ENCODE measurements around the gene LY9. TPM values are rescaled to one million over a fixed set of nuclear protein-coding genes. Genes with fewer than 3 reads are reported as not detected.

LY9 gene
- polyA plus RNA-seq, 4 donors, result 0.45 to 3.8 (median 1.1) TPM

GRCh38 chr1:160767395-160768294 is 28.3 kb upstream of the LY9 start:
- FAIRE-seq (no peak), DNase-seq (no peak)
- Histone ChIP-seq H3K9me3 (ENCODE audit: control insufficient read depth in 2 of 2, insufficient read depth in 1 of 2, low read depth in 1 of 2, low read length in 1 of 2) (no peaks in the 10 kb centered on the region), H3K36me3 (ENCODE audit: control insufficient read depth in 3 of 3, insufficient read depth in 2 of 3, low read depth in 1 of 3, low read length in 3 of 3) (no peaks in the 10 kb centered on the region), H3K4me3 (ENCODE audit: low read depth in 1 of 3, low read length in 3 of 3) (no peak overlapping the region), H3K4me1 (ENCODE audit: control insufficient read depth in 3 of 3, insufficient read depth in 2 of 3, low read depth in 1 of 3, low read length in 2 of 3) (no peaks in the 10 kb centered on the region), H3K27ac (ENCODE audit: low read depth in 1 of 3, low read length in 2 of 3) (peak overlapping the region in 1 of 3 donors; percentile 72), H3K27me3 (ENCODE audit: control insufficient read depth in 3 of 3, insufficient read depth in 3 of 3, low read length in 3 of 3) (no peaks in the 10 kb centered on the region)
- WGBS, 3 donors, result 59 to 71% (median 70%) methylated on average over 8 of the region's 8 CpGs

GRCh38 chr1:160768295-160768657 is 27.7 kb upstream of the LY9 start:
- Histone ChIP-seq H3K4me1 (ENCODE audit: control insufficient read depth in 3 of 3, insufficient read depth in 2 of 3, low read depth in 1 of 3, low read length in 2 of 3) (no peaks in the 10 kb centered on the region), H3K27ac (ENCODE audit: low read depth in 1 of 3, low read length in 2 of 3) (peak overlapping the region in 1 of 3 donors; percentile 72), H3K27me3 (ENCODE audit: control insufficient read depth in 3 of 3, insufficient read depth in 3 of 3, low read length in 3 of 3) (no peaks in the 10 kb centered on the region), H3K9me3 (ENCODE audit: control insufficient read depth in 2 of 2, insufficient read depth in 1 of 2, low read depth in 1 of 2, low read length in 1 of 2) (no peaks in the 10 kb centered on the region), H3K36me3 (ENCODE audit: control insufficient read depth in 3 of 3, insufficient read depth in 2 of 3, low read depth in 1 of 3, low read length in 3 of 3) (no peaks in the 10 kb centered on the region), H3K4me3 (ENCODE audit: low read depth in 1 of 3, low read length in 3 of 3) (no peak overlapping the region)
- no peak for FAIRE-seq
- DNase-seq, result peak; percentile 54 to 79

- Histone ChIP-seq H3K27me3 (ENCODE audit: control insufficient read depth in 3 of 3, insufficient read depth in 3 of 3, low read length in 3 of 3) (no peaks in the 10 kb centered on the region), H3K27ac (ENCODE audit: low read depth in 1 of 3, low read length in 2 of 3) (no peak overlapping the region), H3K4me1 (ENCODE audit: control insufficient read depth in 3 of 3, insufficient read depth in 2 of 3, low read depth in 1 of 3, low read length in 2 of 3) (no peaks in the 10 kb centered on the region), H3K4me3 (ENCODE audit: low read depth in 1 of 3, low read length in 3 of 3) (no peak overlapping the region), H3K9me3 (ENCODE audit: control insufficient read depth in 2 of 2, insufficient read depth in 1 of 2, low read depth in 1 of 2, low read length in 1 of 2) (no peaks in the 10 kb centered on the region), H3K36me3 (ENCODE audit: control insufficient read depth in 3 of 3, insufficient read depth in 2 of 3, low read depth in 1 of 3, low read length in 3 of 3) (no peaks in the 10 kb centered on the region)
- WGBS, 3 donors, result 85 to 95% (median 85%) methylated on average over 1 of the region's 1 CpG
- FAIRE-seq (no peak), DNase-seq (no peak)
Observed at GRCh38 chr1:160772331-160772730, 23.6 kb upstream of the LY9 start.

- Histone ChIP-seq H3K9me3 (ENCODE audit: control insufficient read depth in 2 of 2, insufficient read depth in 1 of 2, low read depth in 1 of 2, low read length in 1 of 2) (no peaks in the 10 kb centered on the region), H3K4me1 (ENCODE audit: control insufficient read depth in 3 of 3, insufficient read depth in 2 of 3, low read depth in 1 of 3, low read length in 2 of 3) (no peaks in the 10 kb centered on the region), H3K4me3 (ENCODE audit: low read depth in 1 of 3, low read length in 3 of 3) (no peak overlapping the region), H3K36me3 (ENCODE audit: control insufficient read depth in 3 of 3, insufficient read depth in 2 of 3, low read depth in 1 of 3, low read length in 3 of 3) (no peaks in the 10 kb centered on the region), H3K27me3 (ENCODE audit: control insufficient read depth in 3 of 3, insufficient read depth in 3 of 3, low read length in 3 of 3) (no peaks in the 10 kb centered on the region), H3K27ac (ENCODE audit: low read depth in 1 of 3, low read length in 2 of 3) (no peak overlapping the region)
- 74 to 79% (median 75%) methylated on average over 3 of the region's 3 CpGs for WGBS, 3 donors
- DNase-seq (no peak), FAIRE-seq (no peak)
Observed at GRCh38 chr1:160773093-160773492, 22.9 kb upstream of the LY9 start.

- no peak overlapping the region for H3K4me3 ChIP-seq (ENCODE audit: low read depth in 1 of 3, low read length in 3 of 3)
- 64 to 88% (median 88%) methylated on average over 2 of the region's 2 CpGs for WGBS, 3 donors
- no peak for FAIRE-seq
Observed at GRCh38 chr1:160774886-160775719, 20.9 kb upstream of the LY9 start.

GRCh38 chr1:160776178-160776577 is 19.8 kb upstream of the LY9 start:
- Histone ChIP-seq H3K4me1 (ENCODE audit: control insufficient read depth in 3 of 3, insufficient read depth in 2 of 3, low read depth in 1 of 3, low read length in 2 of 3) (peaks cover 0 to 9% (median 3%) of the 10 kb centered on the region in 3 donors), H3K27me3 (ENCODE audit: control insufficient read depth in 3 of 3, insufficient read depth in 3 of 3, low read length in 3 of 3) (no peaks in the 10 kb centered on the region), H3K9me3 (ENCODE audit: control insufficient read depth in 2 of 2, insufficient read depth in 1 of 2, low read depth in 1 of 2, low read length in 1 of 2) (no peaks in the 10 kb centered on the region), H3K36me3 (ENCODE audit: control insufficient read depth in 3 of 3, insufficient read depth in 2 of 3, low read depth in 1 of 3, low read length in 3 of 3) (no peaks in the 10 kb centered on the region), H3K27ac (ENCODE audit: low read depth in 1 of 3, low read length in 2 of 3) (no peak overlapping the region), H3K4me3 (ENCODE audit: low read depth in 1 of 3, low read length in 3 of 3) (no peak overlapping the region)
- DNase-seq (no peak), FAIRE-seq (no peak)
- WGBS, 3 donors, result 92 to 95% (median 92%) methylated on average over 1 of the region's 1 CpG

More at GRCh38 chr1:160774886-160775719, 20.9 kb upstream of the LY9 start:
- H3K9me3 ChIP-seq (ENCODE audit: control insufficient read depth in 2 of 2, insufficient read depth in 1 of 2, low read depth in 1 of 2, low read length in 1 of 2), result no peaks in the 10 kb centered on the region
- H3K27me3 ChIP-seq (ENCODE audit: control insufficient read depth in 3 of 3, insufficient read depth in 3 of 3, low read length in 3 of 3), result no peaks in the 10 kb centered on the region
- no peak for DNase-seq
- H3K27ac ChIP-seq (ENCODE audit: low read depth in 1 of 3, low read length in 2 of 3), result no peak overlapping the region
- H3K36me3 ChIP-seq (ENCODE audit: control insufficient read depth in 3 of 3, insufficient read depth in 2 of 3, low read depth in 1 of 3, low read length in 3 of 3), result no peaks in the 10 kb centered on the region
- H3K4me1 ChIP-seq (ENCODE audit: control insufficient read depth in 3 of 3, insufficient read depth in 2 of 3, low read depth in 1 of 3, low read length in 2 of 3), result no peaks in the 10 kb centered on the region

GRCh38 chr1:160777486-160778089 is 18.4 kb upstream of the LY9 start:
- no peak for FAIRE-seq
- Histone ChIP-seq H3K27me3 (ENCODE audit: control insufficient read depth in 3 of 3, insufficient read depth in 3 of 3, low read length in 3 of 3) (no peaks in the 10 kb centered on the region), H3K36me3 (ENCODE audit: control insufficient read depth in 3 of 3, insufficient read depth in 2 of 3, low read depth in 1 of 3, low read length in 3 of 3) (no peaks in the 10 kb centered on the region), H3K4me1 (ENCODE audit: control insufficient read depth in 3 of 3, insufficient read depth in 2 of 3, low read depth in 1 of 3, low read length in 2 of 3) (peaks cover 0 to 19% (median 3%) of the 10 kb centered on the region in 3 donors), H3K9me3 (ENCODE audit: control insufficient read depth in 2 of 2, insufficient read depth in 1 of 2, low read depth in 1 of 2, low read length in 1 of 2) (no peaks in the 10 kb centered on the region), H3K27ac (ENCODE audit: low read depth in 1 of 3, low read length in 2 of 3) (no peak overlapping the region), H3K4me3 (ENCODE audit: low read depth in 1 of 3, low read length in 3 of 3) (no peak overlapping the region)
- WGBS, 3 donors, result 51 to 60% (median 54%) methylated on average over 7 of the region's 7 CpGs
- DNase-seq, result peak; percentile 61 to 68

- H3K27ac ChIP-seq (ENCODE audit: low read depth in 1 of 3, low read length in 2 of 3), result no peak overlapping the region
- no peak overlapping the region for H3K4me3 ChIP-seq (ENCODE audit: low read depth in 1 of 3, low read length in 3 of 3)
- H3K9me3 ChIP-seq (ENCODE audit: control insufficient read depth in 2 of 2, insufficient read depth in 1 of 2, low read depth in 1 of 2, low read length in 1 of 2), result no peaks in the 10 kb centered on the region
- DNase-seq (no peak), FAIRE-seq (no peak)
- H3K27me3 ChIP-seq (ENCODE audit: control insufficient read depth in 3 of 3, insufficient read depth in 3 of 3, low read length in 3 of 3), result no peaks in the 10 kb centered on the region
- H3K4me1 ChIP-seq (ENCODE audit: control insufficient read depth in 3 of 3, insufficient read depth in 2 of 3, low read depth in 1 of 3, low read length in 2 of 3), result peaks cover 0 to 19% (median 3%) of the 10 kb centered on the region in 3 donors
- 86 to 88% (median 87%) methylated on average over 6 of the region's 6 CpGs for WGBS, 3 donors
- no peaks in the 10 kb centered on the region for H3K36me3 ChIP-seq (ENCODE audit: control insufficient read depth in 3 of 3, insufficient read depth in 2 of 3, low read depth in 1 of 3, low read length in 3 of 3)
Observed at GRCh38 chr1:160778976-160779375, 17.0 kb upstream of the LY9 start.

Data from small intestine (tissue), 7 donors.